ENCODE data around the gene FBXO24. TPM values are rescaled to one million over a fixed set of nuclear protein-coding genes. Genes with fewer than 3 reads are reported as not detected.

Gene FBXO24
- total RNA-seq, 1 donor from 2014 or later: 1.2 TPM

GRCh38 chr7:100567031-100567730 is 18.9 kb upstream of the FBXO24 start:
- Mint-ChIP-seq H3K9me3 (peaks cover 2% of the 10 kb centered on the region), H3K4me3 (peak overlapping the region; percentile 48), H3K36me3 (peaks cover 2% of the 10 kb centered on the region), H3K27ac (peak overlapping the region; percentile 83), H3K27me3 (ENCODE audit: insufficient read depth, low read depth) (peaks cover 7% of the 10 kb centered on the region), H3K4me1 (peaks cover 44% of the 10 kb centered on the region)
- no peaks in the 10 kb centered on the region for H3K36me3 ChIP-seq
- H3K27ac ChIP-seq: peak overlapping the region; percentile 50
- DNase-seq (ENCODE audit: low spot score): no peak
- no peaks in the 10 kb centered on the region for H3K9me3 ChIP-seq (ENCODE audit: low read depth)
- H3K79me2 ChIP-seq (ENCODE audit: low read depth): no peaks in the 10 kb centered on the region
- no peak overlapping the region for H2AFZ ChIP-seq (replicated peaks)
- no peak overlapping the region for H3K4me2 ChIP-seq
- peaks cover 19% of the 10 kb centered on the region for H3F3A ChIP-seq (ENCODE audit: low read depth)
- TF ChIP-seq EZH2phosphoT487 (IDR thresholded peaks at IDR 0.05) (no peak), EZH2 (IDR thresholded peaks at IDR 0.05) (no peak), CTCF (IDR thresholded peaks at IDR 0.05) (no peak)
- H3K4me3 ChIP-seq: no peak overlapping the region
- H3K27me3 ChIP-seq: peaks cover 16% of the 10 kb centered on the region
- H4K20me1 ChIP-seq (ENCODE audit: low read depth): peaks cover 6% of the 10 kb centered on the region
- peaks cover 16% of the 10 kb centered on the region for H3K4me1 ChIP-seq
- H3K9ac ChIP-seq: no peak overlapping the region

GRCh38 chr7:100567751-100568175 is 18.4 kb upstream of the FBXO24 start:
- Histone ChIP-seq H3K9ac (no peak overlapping the region), H3K79me2 (ENCODE audit: low read depth) (no peaks in the 10 kb centered on the region), H3K4me1 (peaks cover 16% of the 10 kb centered on the region), H2AFZ (replicated peaks) (no peak overlapping the region), H3K4me3 (no peak overlapping the region), H3K27ac (no peak overlapping the region), H3K4me2 (no peak overlapping the region), H3K9me3 (ENCODE audit: low read depth) (no peaks in the 10 kb centered on the region), H4K20me1 (ENCODE audit: low read depth) (peaks cover 6% of the 10 kb centered on the region), H3K36me3 (no peaks in the 10 kb centered on the region), H3F3A (ENCODE audit: low read depth) (peaks cover 19% of the 10 kb centered on the region), H3K27me3 (peaks cover 16% of the 10 kb centered on the region)
- H3K27me3 Mint-ChIP-seq (ENCODE audit: insufficient read depth, low read depth): peaks cover 7% of the 10 kb centered on the region
- H3K4me1 Mint-ChIP-seq: peaks cover 44% of the 10 kb centered on the region
- TF ChIP-seq CTCF (IDR thresholded peaks at IDR 0.05) (no peak), EZH2phosphoT487 (IDR thresholded peaks at IDR 0.05) (no peak), EZH2 (IDR thresholded peaks at IDR 0.05) (no peak)
- no peak overlapping the region for H3K27ac Mint-ChIP-seq
- H3K4me3 Mint-ChIP-seq: peak overlapping the region; percentile 67
- H3K36me3 Mint-ChIP-seq: peaks cover 2% of the 10 kb centered on the region
- DNase-seq (ENCODE audit: low spot score): no peak
- peaks cover 2% of the 10 kb centered on the region for H3K9me3 Mint-ChIP-seq

GRCh38 chr7:100568176-100568895 is 17.8 kb upstream of the FBXO24 start:
- H3K4me3 ChIP-seq: no peak overlapping the region
- H2AFZ ChIP-seq (replicated peaks): no peak overlapping the region
- peak overlapping the region; percentile 67 for H3K4me3 Mint-ChIP-seq
- TF ChIP-seq EZH2phosphoT487 (IDR thresholded peaks at IDR 0.05): no peak
- TF ChIP-seq CTCF (IDR thresholded peaks at IDR 0.05): no peak
- no peak for TF ChIP-seq EZH2 (IDR thresholded peaks at IDR 0.05)
- peaks cover 19% of the 10 kb centered on the region for H3F3A ChIP-seq (ENCODE audit: low read depth)
- H3K27ac Mint-ChIP-seq: peak overlapping the region; percentile 27
- peaks cover 16% of the 10 kb centered on the region for H3K27me3 ChIP-seq
- H3K9me3 Mint-ChIP-seq: peaks cover 2% of the 10 kb centered on the region
- no peaks in the 10 kb centered on the region for H3K36me3 ChIP-seq
- DNase-seq (ENCODE audit: low spot score): no peak
- H3K4me1 Mint-ChIP-seq: peaks cover 44% of the 10 kb centered on the region
- H3K9ac ChIP-seq: no peak overlapping the region
- H3K9me3 ChIP-seq (ENCODE audit: low read depth): no peaks in the 10 kb centered on the region
- peaks cover 6% of the 10 kb centered on the region for H4K20me1 ChIP-seq (ENCODE audit: low read depth)
- H3K36me3 Mint-ChIP-seq: peaks cover 2% of the 10 kb centered on the region
- no peak overlapping the region for H3K4me2 ChIP-seq
- peaks cover 7% of the 10 kb centered on the region for H3K27me3 Mint-ChIP-seq (ENCODE audit: insufficient read depth, low read depth)
- no peak overlapping the region for H3K27ac ChIP-seq
- H3K79me2 ChIP-seq (ENCODE audit: low read depth): no peaks in the 10 kb centered on the region
- H3K4me1 ChIP-seq: peaks cover 16% of the 10 kb centered on the region
